Hair follicular keratinocyte (primary cell): ENCODE data around the gene SFXN3. TPM values are rescaled to one million over a fixed set of nuclear protein-coding genes. Genes with fewer than 3 reads are reported as not detected.

Experiments
- total RNA-seq: library from RNA; depleted of rRNA; stranded (reverse); fragments of >200 nt; gene quantifications from 2 replicates; pipeline ENCODE4 v1.2.3, GENCODE V29; 2015

SFXN3 gene, protein sequence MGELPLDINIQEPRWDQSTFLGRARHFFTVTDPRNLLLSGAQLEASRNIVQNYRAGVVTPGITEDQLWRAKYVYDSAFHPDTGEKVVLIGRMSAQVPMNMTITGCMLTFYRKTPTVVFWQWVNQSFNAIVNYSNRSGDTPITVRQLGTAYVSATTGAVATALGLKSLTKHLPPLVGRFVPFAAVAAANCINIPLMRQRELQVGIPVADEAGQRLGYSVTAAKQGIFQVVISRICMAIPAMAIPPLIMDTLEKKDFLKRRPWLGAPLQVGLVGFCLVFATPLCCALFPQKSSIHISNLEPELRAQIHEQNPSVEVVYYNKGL
- total RNA-seq = 24.3 and 52.7 TPM in 2 replicates

GRCh38 chr10:101031128-101031795 is at the start of gene SFXN3, which contains the start of gene PDZD7:
SFXN3 (plus strand) TSS chr10:101031234; CDS start chr10:101034695, 3,461 bp downstream.
PDZD7 (minus strand) TSS chr10:101031129; CDS start chr10:101030219, 910 bp downstream.

GRCh38 chr10:100986952-100987684 is 43.9 kb upstream of the SFXN3 start, which contains the start of the genes MRPL43 and TWNK:
MRPL43 (minus strand) TSS chr10:100987497; CDS start chr10:100987443, 54 bp downstream.
TWNK (plus strand) TSS chr10:100987543; CDS start chr10:100988211, 668 bp downstream.

GRCh38 chr10:100999742-101000126 is 31.3 kb upstream of the SFXN3 start, which contains the start of gene LZTS2:
LZTS2 (plus strand) TSS chr10:100999808; CDS start chr10:101002539, 2,731 bp downstream.

DNA sequence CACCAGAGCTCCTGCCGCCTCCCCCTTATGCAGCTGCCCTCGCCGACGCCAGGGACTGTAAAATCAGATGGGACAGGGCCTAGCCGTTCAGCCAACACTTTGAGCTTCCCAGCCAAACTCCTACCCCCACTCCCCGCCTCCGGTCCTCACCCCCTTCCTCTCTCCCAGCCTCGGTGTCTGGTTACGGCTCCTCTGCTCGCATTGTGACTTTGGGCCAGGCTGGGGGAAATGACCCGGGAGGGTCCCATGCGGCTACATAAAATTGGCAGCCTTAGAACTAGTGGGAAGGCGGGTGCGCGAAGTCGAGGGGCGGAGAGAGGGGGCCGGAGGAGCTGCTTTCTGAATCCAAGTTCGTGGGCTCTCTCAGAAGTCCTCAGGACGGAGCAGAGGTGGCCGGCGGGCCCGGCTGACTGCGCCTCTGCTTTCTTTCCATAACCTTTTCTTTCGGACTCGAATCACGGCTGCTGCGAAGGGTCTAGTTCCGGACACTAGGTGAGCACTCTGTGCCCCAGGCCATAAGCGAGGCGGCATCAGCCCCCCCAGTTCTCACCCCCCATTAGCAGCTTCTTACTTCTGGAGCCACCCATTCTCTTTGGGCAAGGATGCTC is 30.7 kb downstream of the SFXN3 start, which contains the start of gene KAZALD1:
KAZALD1 (plus strand) TSS at position 366 of the 608 bp plus-strand sequence. CDS start 604 bp downstream, outside the sequence.

Other genes starting within 250 kb of the SFXN3 start
- gene SLF2, start 118.3 kb upstream of the SFXN3 start, total RNA-seq = 6.9 and 10.1 TPM in 2 replicates
- gene SEMA4G, start 61.7 kb upstream of the SFXN3 start, total RNA-seq = 0.70 and 2.1 TPM in 2 replicates
- 89.3 and 104 TPM in 2 replicates for gene MRPL43, start 43.7 kb upstream of the SFXN3 start, total RNA-seq
- gene TWNK, start 43.7 kb upstream of the SFXN3 start, total RNA-seq = 6.4 and 14.4 TPM in 2 replicates
- gene LZTS2, start 31.4 kb upstream of the SFXN3 start, total RNA-seq = 45.0 and 52.0 TPM in 2 replicates
- 0.23 and 0.94 TPM in 2 replicates for gene PDZD7, start 105 bp upstream of the SFXN3 start, total RNA-seq
- 0.15 and 0.23 TPM in 2 replicates for gene KAZALD1, start 30.8 kb downstream of the SFXN3 start, total RNA-seq
- not detected in 2 replicates for gene TLX1, start 100.1 kb downstream of the SFXN3 start, total RNA-seq
- gene LBX1, start 198.2 kb downstream of the SFXN3 start, total RNA-seq = not detected in 2 replicates